Measurements from ENCODE around the gene BTF3.

DNA sequence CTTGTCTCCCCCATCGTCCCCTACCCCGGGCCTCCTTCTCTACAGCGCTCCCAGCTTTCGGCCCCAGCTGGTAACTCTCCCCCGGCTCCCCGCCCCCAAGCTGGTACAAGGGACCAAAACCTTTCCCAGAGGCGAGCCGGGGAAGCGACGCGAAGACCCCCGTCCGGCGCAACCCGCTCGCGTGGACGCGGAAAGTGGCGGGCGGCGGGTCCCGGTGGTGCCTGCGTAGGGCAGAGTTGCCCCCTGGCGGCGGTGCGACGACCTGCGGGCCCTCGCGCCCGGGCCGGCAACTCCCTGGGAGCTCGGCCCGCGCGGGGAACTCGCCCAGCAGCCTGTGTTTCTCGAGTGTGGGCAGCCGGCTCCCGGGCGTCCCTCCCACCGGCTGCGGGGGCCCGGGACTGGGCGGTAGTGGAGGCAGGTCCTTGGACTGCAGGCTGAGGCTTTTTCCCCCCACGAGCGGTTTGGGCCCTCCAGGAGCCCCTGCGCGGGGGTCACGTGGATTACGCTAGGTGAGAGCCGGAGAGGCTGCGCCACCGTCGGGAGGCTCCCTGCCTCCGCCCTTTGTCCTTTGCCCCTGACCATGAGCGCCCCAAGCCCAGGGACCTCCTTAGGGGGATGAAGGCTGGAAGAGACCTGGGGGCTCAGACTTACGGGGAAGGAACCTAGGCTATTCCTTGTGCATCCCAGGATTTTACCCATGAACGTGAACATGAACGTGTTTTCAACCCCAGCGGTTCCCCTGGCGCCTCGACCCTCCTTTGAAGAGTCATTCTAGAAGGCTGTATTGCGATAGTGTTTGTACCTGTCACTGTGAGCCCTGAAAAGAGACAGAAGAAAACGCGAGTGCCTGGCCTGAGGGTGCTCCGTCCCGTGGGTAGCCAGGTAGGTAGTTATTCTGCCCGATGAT lies 46.8 kb upstream of the BTF3 start:
- peak; percentile 77 to 91 (median 87) for TF ChIP-seq CTCF (IDR thresholded peaks at IDR 0.05)
- no peak for TF ChIP-seq POLR2A (IDR thresholded peaks at IDR 0.05)

Data from testis (tissue), 2 donors.